Measurements from ENCODE around the gene GOLGA8A.
"Not testable (repeated sequence)": the region's sequence is repeated elsewhere in the genome, so short reads cannot be mapped to it uniquely, and the experiment has no call there.

The GOLGA8A gene

DNA sequence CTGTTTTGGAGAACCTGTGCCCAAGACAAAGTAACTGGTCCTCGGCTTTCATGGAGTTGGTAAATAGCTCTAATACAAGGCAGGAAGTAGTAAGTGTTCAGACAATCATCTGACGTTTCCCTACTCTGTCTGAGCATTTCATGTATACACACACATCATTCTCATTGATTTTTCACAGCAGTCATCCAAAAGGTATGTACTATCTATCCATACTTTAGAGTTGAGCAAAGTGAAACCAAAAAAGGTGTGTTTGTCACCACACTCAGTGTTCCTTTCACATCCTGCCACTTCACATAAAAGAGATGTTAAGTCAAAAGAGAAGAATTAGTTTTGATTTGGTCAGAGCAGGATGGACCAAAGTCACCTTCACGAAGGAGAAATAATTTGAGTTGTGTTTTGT lies 33.7 kb downstream of the GOLGA8A start:
- not testable (repeated sequence) for DNase-seq

DNA sequence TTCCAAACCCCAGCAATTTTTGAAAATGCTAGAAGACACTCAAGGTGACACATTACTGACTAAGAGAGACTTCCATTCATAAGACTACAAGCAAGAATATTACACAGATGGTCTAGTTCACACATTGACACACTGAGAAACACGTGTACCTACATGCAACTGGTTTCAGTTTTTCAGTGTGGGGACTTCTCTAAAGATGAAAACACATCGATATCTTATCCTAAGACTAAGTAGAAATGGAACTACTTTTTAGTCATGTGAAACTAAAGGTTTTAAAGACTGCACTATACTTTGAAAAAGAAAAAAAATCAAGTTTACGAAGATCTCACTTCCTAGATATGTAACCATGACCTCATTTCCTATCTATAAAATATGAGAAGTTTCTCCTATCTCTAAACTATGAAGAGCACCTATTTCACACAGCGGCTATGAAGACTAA lies 34.4 kb downstream of the GOLGA8A start:
- DNase-seq: not testable (repeated sequence)

DNA sequence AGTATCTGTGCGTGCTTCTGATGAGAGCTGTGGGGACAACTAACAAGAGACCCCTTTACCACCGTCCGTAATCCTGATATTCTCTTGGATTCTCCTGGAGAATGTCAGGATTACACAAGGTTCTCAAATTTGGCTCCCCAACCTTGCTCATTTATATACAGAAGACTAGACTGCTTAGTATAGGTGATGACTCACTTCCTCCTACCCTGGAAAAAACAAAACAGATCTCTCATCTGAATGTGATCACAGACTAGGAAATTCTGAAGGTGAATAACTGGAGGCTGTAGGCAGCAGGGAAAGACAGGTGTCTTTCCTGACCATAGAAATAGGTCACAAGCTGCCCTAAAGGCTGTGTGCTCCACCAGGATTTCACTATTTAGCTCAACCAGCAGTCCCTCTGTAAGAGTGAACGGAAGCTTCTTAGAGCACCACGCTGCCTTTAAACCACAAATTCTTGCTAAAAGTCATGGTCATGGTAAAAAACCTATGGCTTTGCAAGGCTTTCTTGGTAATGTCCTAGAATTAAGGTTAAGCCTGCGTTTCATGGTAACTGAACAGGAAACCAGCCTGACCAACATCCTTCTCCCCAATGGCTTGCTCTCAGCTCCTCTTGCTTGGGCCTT lies 39.9 kb downstream of the GOLGA8A start:
- DNase-seq: peak; percentile 59

DNA sequence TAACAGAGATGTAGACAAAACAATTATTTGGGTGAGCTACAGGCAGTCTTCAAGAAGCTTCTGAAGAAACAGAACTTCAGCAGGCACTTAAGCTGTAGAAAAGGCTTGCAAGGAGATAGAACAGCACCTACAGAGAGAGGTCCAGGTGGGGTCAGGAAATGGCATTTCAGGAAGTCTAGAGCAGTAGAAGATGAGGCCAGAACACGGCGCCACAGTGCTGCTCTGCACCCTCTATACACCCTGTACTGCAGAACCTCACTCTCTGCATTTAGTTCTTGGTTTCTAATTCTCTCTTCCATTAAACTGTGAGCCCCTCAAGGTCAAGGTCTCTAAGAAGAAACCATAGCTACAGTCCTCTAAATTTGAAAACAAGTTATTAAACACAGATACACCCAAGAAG lies 44.6 kb downstream of the GOLGA8A start:
- DNase-seq: not testable (repeated sequence)

DNA sequence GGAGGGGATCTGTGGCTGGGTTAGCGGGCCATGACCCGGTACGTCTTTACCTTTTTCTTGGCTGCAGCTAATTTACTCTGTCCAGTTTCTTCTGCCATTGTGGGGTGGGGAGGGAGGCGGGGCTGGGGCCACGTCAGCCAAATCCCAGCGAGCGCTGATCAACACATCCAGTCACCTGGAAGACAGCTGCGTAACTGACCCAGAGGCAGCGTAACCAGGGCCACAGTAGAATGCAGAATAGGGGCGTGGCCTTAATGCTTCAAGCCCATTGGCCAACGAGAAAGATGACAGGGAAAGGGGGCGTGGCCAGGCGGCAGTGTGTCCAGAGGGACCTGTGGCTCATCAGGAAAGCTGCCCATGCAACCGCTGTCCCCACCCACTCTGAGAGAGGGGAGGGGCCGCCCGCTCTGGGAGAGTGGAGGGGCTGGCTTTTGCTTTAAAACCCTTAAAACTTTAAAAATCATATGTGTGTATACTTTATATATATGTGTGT lies 48.0 kb downstream of the GOLGA8A start:
- not testable (repeated sequence) for DNase-seq

Measured in CD4-positive, alpha-beta T cell treated with Interleukin-4 for 4 hours (primary cell).